A549 (cell line): ENCODE results near the gene CPE. TPM values are rescaled to one million over a fixed set of nuclear protein-coding genes. Genes with fewer than 3 reads are reported as not detected.
"Not testable (repeated sequence)": the region's sequence is repeated elsewhere in the genome, so short reads cannot be mapped to it uniquely, and the experiment has no call there.

Experiments
- ATAC-seq, 2 experiments: fragments of 200-7000 bp in 1 of 2; fragments of >200 bp in 1 of 2; cut with Nextera tagmentation in 1 of 2; cut with Tn5 transposase in 1 of 2; 3 replicates each; pipeline versions ENCODE4 v1.8.0 to v1.9.1; 2018 to 2020; ENCODE audit warnings: mild to moderate bottlenecking in 1 of 2, moderate library complexity in 1 of 2
- CTCF ChIA-PET: fragments of 300-600 bp; sonication (Branson Sonifier 250); formaldehyde crosslinking; extraction: SDS; loops from one replicate; lab custom pipeline; 2021; ENCODE audit warnings: antibody characterized with exemption, inconsistent platforms; lab: Yijun Ruan, JAX
- POLR2A ChIA-PET: fragments of 350-600 bp; formaldehyde crosslinking; extraction: SDS; loops from one replicate; lab custom pipeline; 2021; ENCODE audit warnings: antibody characterized with exemption, inconsistent platforms; lab: Yijun Ruan, JAX
- DNase-seq, 2 experiments: peaks; one replicate each; pipeline versions ENCODE4 v3.0.0 to v3.0.0-alpha.2; 2011 to 2016; ENCODE audit warnings: low read depth in 1 of 2, low spot score in 1 of 2
- FAIRE-seq: peaks from 2 replicates; lab custom pipeline; 2011; peaks lifted over from hg19 to GRCh38; lab: Jason Lieb, UNC
- H3K27ac ChIP-seq, 2 experiments: fragments of >200 bp; sonication (Bioruptor Twin); formaldehyde crosslinking; 3 replicates each; pipeline ENCODE4 v1.5.1; 2016 to 2017
- H3K4me1 ChIP-seq: fragments of >200 bp; sonication (Bioruptor Twin); formaldehyde crosslinking; 3 replicates; pipeline ENCODE4 v1.6.1; 2016
- H3K4me2 ChIP-seq: fragments of >200 bp; sonication (Bioruptor Twin); formaldehyde crosslinking; 3 replicates; pipeline ENCODE4 v1.6.1; 2016
- H3K4me3 ChIP-seq: fragments of >200 bp; sonication (Bioruptor Twin); formaldehyde crosslinking; 3 replicates; pipeline ENCODE4 v1.5.1; 2016
- H3K9me3 ChIP-seq: fragments of >200 bp; sonication (Bioruptor Twin); formaldehyde crosslinking; 3 replicates; pipeline ENCODE4 v1.6.1; 2016
- CEBPB ChIP-seq, 2 experiments: fragments of >200 bp in 1 of 2; sonication (Bioruptor Twin) in 1 of 2; formaldehyde crosslinking in 1 of 2; IDR thresholded peaks; 2 replicates each; pipeline ENCODE4 v1.6.1; 2012 to 2016
- CHD2 ChIP-seq: fragments of 150-350 bp; IDR thresholded peaks from 2 replicates; pipeline ENCODE4 v1.6.1; 2014; ENCODE audit warnings: low read length; ENCODE audit not compliant: partially characterized antibody
- EHMT2 ChIP-seq: fragments of 200-600 bp; sonication (generic); IDR thresholded peaks from 2 replicates; pipeline ENCODE4 v1.6.1; 2016; ENCODE audit warnings: antibody characterized with exemption, low read depth, mild to moderate bottlenecking, moderate library complexity
- EP300 ChIP-seq, 2 experiments: fragments of >200 bp; sonication (Bioruptor Twin); formaldehyde crosslinking; IDR thresholded peaks; 2 replicates in 1 of 2; 3 replicates in 1 of 2; pipeline ENCODE4 v1.6.1; 2016 to 2017
- FOSL2 ChIP-seq, 2 experiments: fragments of 450-650 bp in 1 of 2; fragments of >200 bp in 1 of 2; sonication (Bioruptor Twin) in 1 of 2; formaldehyde crosslinking; IDR thresholded peaks; 2 replicates each; pipeline versions ENCODE4 v1.5.0 to v1.6.1; 2016 to 2020; ENCODE audit warnings: mild to moderate bottlenecking in 1 of 2, moderate library complexity in 1 of 2
- JUNB ChIP-seq: fragments of >200 bp; sonication (Bioruptor Twin); formaldehyde crosslinking; IDR thresholded peaks from 2 replicates; pipeline ENCODE4 v1.6.1; 2016
- MAFK ChIP-seq: fragments of 450-650 bp; IDR thresholded peaks from 2 replicates; pipeline ENCODE4 v1.6.1; 2014; ENCODE audit not compliant: partially characterized antibody
- MYC ChIP-seq: IDR thresholded peaks from 2 replicates; pipeline ENCODE4 v1.6.1; 2012; ENCODE audit warnings: mild to moderate bottlenecking, inconsistent platforms, low read length, improper control_type of control experiment, borderline replicate concordance
- NFE2L2 ChIP-seq: fragments of 150-350 bp; conservative IDR thresholded peaks from 2 replicates; pipeline ENCODE4 v1.6.1; 2014; ENCODE audit warnings: low read length
- POLR2AphosphoS2 ChIP-seq: conservative IDR thresholded peaks from 2 replicates; pipeline ENCODE4 v1.6.1; 2012; ENCODE audit warnings: low read length, improper control_type of control experiment, inconsistent platforms
- RAD21 ChIP-seq, 2 experiments: fragments of >200 bp in 1 of 2; sonication (Bioruptor Twin) in 1 of 2; formaldehyde crosslinking in 1 of 2; IDR thresholded peaks in 1 of 2; conservative IDR thresholded peaks in 1 of 2; 2 replicates in 1 of 2; 3 replicates in 1 of 2; pipeline ENCODE4 v1.6.1; 2012 to 2018; ENCODE audit warnings: inconsistent platforms in 1 of 2
- RFX5 ChIP-seq: fragments of 450-650 bp; IDR thresholded peaks from 2 replicates; pipeline ENCODE4 v1.7.1; 2014; ENCODE audit warnings: antibody characterized with exemption, mild to moderate bottlenecking, moderate library complexity
- SMC3 ChIP-seq: fragments of >200 bp; sonication (Bioruptor Twin); formaldehyde crosslinking; IDR thresholded peaks from 3 replicates; pipeline ENCODE4 v1.6.1; 2018; ENCODE audit warnings: inconsistent platforms
- TFCP2L1 ChIP-seq: fragments of 250-450 bp; sonication (Bioruptor Pico); IDR thresholded peaks from 2 replicates; pipeline ENCODE4 v1.5.0; 2021; ENCODE audit warnings: mild to moderate bottlenecking
- ZFP36 ChIP-seq: fragments of 450-650 bp; IDR thresholded peaks from 2 replicates; pipeline ENCODE4 v1.6.1; 2014; ENCODE audit warnings: borderline replicate concordance; ENCODE audit not compliant: partially characterized antibody
- WGBS: methylation state at CpG from one replicate; pipeline ENCODE4 v1.1.6; 2017; ENCODE audit errors: missing lambda C conversion rate; 5-methylcytosine and 5-hydroxymethylcytosine counted together
- polyA plus RNA-seq, 4 experiments: library from polyadenylated mRNA; depleted of rRNA in 3 of 4; stranded (reverse); fragments of >200 nt; fragmentation: RNase III in 1 of 4; extraction: RNeasy Plus Mini Kit Qiagen cat#74134 plus additional on column Dnase treatment in 1 of 4; gene quantifications; 2 replicates in 3 of 4; 3 replicates in 1 of 4; pipeline ENCODE4 v1.2.3, GENCODE V29; 2011 to 2017
- TF ChIP-seq, protein P1 (sequence below): fragments of 250-450 bp; sonication (Bioruptor Pico); IDR thresholded peaks from 2 replicates; pipeline ENCODE4 v1.5.0; 2020; ENCODE audit warnings: low read depth, mild to moderate bottlenecking, moderate library complexity
- TF ChIP-seq, protein P2 (sequence below): fragments of >200 bp; sonication (Bioruptor Twin); formaldehyde crosslinking; IDR thresholded peaks from 3 replicates; pipeline ENCODE4 v1.5.1; 2016
- TF ChIP-seq, protein P3 (sequence below): fragments of 250-450 bp; sonication (Bioruptor Pico); IDR thresholded peaks from 2 replicates; pipeline ENCODE4 v1.5.0; 2021; ENCODE audit warnings: mild to moderate bottlenecking, moderate library complexity, borderline replicate concordance
- TF ChIP-seq, protein P4 (sequence below): fragments of >200 bp; sonication (Bioruptor Twin); formaldehyde crosslinking; IDR thresholded peaks from 2 replicates; pipeline ENCODE4 v1.6.1; 2016
- TF ChIP-seq, protein P5 (sequence below): IDR thresholded peaks from 2 replicates; pipeline ENCODE4 v1.6.1; 2012; ENCODE audit warnings: low read depth, borderline replicate concordance

Gene CPE
- polyA plus RNA-seq, 2 of the 4 experiments (the other 2 are of a cell fraction): 1.6 to 1.9 TPM

DNA sequence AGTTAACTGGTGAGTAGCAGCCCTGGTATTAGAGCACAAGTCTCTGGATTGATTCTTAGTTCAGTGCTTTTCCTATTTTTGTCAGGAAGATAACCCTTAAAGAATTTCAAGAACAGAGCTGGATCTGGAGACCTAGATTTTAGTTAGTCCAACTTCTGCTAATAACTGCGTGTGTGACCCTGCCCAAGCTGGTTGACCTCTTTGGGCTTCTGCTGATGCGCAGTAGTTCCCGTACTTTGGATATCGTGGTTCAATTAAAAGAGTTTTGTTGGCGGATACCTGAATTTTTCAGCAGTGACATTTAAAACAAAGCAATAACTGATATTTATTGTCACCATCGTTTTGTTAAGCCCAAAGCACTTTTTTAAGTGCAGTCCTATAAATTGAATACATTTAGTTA, 42.1 kb upstream of the CPE start:
- no peak overlapping the region for H3K4me2 ChIP-seq
- CTCF ChIA-PET: interaction anchor here (0.7 kb wide), 1 partner anchor 19 kb away, joined by 3 read pairs; no protein-coding TSS in a partner anchor
- TF ChIP-seq FOSL2 (IDR thresholded peaks at IDR 0.05) (no peak), FOSL2 (CRISPR knock-in tag; IDR thresholded peaks at IDR 0.05) (no peak), TFCP2L1 (CRISPR knock-in tag) (no peak)
- TF ChIP-seq, all 56 proteins: peak for 0
- FAIRE-seq: no peak
- Histone ChIP-seq H3K4me3 (no peak overlapping the region), H3K4me1 (no peaks in the 10 kb centered on the region), H3K9me3 (no peaks in the 10 kb centered on the region), H3K27ac (no peak overlapping the region)
- POLR2A ChIA-PET: no interaction called here
- no peak for DNase-seq
- WGBS: 90% methylated on average over 6 of the region's 6 CpGs
- no peak for ATAC-seq

DNA sequence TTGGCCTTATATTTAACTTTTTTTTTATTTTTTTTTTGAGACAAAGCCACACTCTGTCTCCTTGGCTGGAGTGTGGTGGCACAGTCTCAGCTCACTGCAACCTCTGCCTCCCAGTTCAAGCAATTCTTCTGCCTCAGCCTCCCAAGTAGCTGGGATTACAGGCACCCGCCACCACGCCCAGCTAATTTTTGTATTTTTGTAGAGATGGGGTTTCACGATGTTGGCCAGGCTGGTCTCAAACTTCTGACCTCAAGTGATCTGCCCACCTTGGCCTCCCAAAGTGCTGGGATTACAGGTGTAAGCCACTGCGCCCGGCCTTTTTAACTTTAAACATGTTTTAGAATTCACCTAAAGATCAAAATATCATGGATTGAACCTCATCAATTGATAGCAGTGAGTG, 36.5 kb upstream of the CPE start:
- H3K4me1 ChIP-seq, H3K4me3 ChIP-seq, H3K27ac ChIP-seq, FAIRE-seq, H3K4me2 ChIP-seq, ATAC-seq, DNase-seq, H3K9me3 ChIP-seq: not testable (repeated sequence)
- ChIA-PET CTCF (interaction anchor here (0.6 to 10.6 kb wide), 5 partner anchors 13 to 211 kb away, joined by 3 to 84 read pairs (median 3); no protein-coding TSS in a partner anchor), POLR2A (interaction anchor here (0.9 kb wide), 1 partner anchor 10 kb away, joined by 7 read pairs; no protein-coding TSS in a partner anchor)
- 100% methylated on average over 4 of the region's 5 CpGs for WGBS

DNA sequence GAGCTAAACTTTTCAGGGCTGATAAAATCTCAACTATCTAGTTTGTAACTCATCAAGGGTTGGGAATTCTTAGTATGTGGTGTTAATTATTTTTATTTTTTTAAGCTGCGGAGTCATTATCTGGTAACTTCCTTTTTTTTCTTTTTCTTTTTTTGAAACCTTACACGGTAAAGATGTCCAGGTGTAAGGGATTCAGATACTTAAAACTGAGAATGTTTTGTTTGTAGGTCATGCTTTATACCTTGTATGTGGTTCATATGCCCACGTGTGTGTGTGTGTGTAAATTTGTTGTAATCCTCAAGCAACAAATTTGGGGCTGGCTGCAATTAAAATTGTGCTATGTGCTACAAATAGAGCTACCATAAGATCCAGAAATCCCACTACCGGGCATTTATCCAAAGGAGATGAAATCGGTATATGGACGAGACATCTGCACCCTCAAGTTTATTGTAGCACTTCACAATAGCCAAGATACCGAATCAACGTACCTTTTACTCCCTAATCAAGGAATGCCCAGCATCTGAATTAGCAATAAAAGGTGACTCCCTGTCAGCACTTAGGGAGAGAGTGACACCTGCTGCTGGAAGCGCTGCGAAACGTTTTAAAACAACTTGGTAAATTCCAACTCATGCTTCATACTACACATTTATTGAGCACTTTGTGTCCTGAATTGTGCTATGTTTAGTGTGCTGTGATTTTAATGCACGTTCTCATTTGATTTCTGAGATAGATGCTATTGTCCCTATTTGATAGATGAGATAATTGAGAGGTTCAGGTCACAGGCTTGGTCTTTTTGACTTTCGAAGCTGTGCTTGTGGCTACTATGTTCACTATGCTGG, 35.2 kb upstream of the CPE start:
- FAIRE-seq (no peak), ATAC-seq (0 out of 6 replicates have a peak, but pooled peaks of 1 of the 2 experiments have one; percentile 38), DNase-seq (peak in 1 of 2 experiments; percentile 24)
- Histone ChIP-seq H3K27ac (no peak overlapping the region), H3K4me1 (no peaks in the 10 kb centered on the region), H3K9me3 (no peaks in the 10 kb centered on the region), H3K4me2 (no peak overlapping the region), H3K4me3 (no peak overlapping the region)
- 79% methylated on average over 13 of the region's 13 CpGs for WGBS
- CTCF ChIA-PET: interaction anchor here (0.8 to 10.6 kb wide), 8 partner anchors 9 to 231 kb away, joined by 3 to 84 read pairs (median 4); partner anchors contain the start of gene TMEM192
- TF ChIP-seq, protein P1, sequence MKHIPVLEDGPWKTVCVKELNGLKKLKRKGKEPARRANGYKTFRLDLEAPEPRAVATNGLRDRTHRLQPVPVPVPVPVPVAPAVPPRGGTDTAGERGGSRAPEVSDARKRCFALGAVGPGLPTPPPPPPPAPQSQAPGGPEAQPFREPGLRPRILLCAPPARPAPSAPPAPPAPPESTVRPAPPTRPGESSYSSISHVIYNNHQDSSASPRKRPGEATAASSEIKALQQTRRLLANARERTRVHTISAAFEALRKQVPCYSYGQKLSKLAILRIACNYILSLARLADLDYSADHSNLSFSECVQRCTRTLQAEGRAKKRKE (CRISPR knock-in tag): no peak
- TF ChIP-seq, protein P2, sequence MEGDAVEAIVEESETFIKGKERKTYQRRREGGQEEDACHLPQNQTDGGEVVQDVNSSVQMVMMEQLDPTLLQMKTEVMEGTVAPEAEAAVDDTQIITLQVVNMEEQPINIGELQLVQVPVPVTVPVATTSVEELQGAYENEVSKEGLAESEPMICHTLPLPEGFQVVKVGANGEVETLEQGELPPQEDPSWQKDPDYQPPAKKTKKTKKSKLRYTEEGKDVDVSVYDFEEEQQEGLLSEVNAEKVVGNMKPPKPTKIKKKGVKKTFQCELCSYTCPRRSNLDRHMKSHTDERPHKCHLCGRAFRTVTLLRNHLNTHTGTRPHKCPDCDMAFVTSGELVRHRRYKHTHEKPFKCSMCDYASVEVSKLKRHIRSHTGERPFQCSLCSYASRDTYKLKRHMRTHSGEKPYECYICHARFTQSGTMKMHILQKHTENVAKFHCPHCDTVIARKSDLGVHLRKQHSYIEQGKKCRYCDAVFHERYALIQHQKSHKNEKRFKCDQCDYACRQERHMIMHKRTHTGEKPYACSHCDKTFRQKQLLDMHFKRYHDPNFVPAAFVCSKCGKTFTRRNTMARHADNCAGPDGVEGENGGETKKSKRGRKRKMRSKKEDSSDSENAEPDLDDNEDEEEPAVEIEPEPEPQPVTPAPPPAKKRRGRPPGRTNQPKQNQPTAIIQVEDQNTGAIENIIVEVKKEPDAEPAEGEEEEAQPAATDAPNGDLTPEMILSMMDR: peak; percentile 39
- TF ChIP-seq RAD21 (conservative IDR thresholded peaks at IDR 0.05 in 1 of 2, IDR thresholded peaks at IDR 0.05 in 1 of 2): peak; percentile 53 to 55; a peak in 4 of 5 replicates
- peak; percentile 53 for TF ChIP-seq SMC3
- TF ChIP-seq CEBPB (IDR thresholded peaks at IDR 0.05): no peak
- POLR2A ChIA-PET: no interaction called here

DNA sequence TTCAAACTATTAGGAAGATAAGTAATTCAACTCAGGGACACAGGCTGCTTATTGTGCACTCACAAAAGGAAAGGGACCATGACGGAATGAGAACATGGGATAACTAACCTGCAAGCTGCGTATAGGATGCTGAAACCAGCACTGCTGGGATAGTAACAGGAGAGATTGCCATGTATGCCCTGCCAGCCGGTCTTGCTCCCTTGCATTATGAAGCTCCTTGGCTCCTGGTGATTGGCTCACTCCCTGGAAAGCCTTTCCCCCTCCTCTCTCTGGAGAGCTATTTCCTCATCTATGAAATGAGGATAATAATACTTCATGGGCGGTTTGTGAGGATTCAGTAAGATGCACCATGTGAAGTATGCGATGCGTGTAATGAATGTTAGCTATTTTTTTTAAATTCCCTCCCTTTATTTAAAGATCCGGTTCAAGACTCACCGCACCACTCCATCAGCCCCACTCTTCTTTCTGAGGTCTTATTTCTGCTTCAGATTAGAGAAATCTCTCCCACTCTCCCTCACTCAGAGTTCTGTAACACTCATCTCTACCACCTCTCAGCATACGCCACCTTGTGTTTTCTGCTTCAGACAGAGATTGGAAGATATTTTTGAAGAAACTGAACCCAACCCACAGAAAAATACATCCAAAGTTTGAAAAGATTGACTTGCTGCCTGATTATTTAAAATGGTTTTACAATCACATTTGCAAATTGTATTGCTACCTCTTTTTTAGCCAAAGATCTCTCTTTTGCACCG, 33.0 kb upstream of the CPE start:
- ChIA-PET CTCF (interaction anchor here (0.6 to 10.6 kb wide), 4 partner anchors 15 to 215 kb away, joined by 3 to 84 read pairs (median 3); no protein-coding TSS in a partner anchor), POLR2A (no interaction called here)
- Histone ChIP-seq H3K4me2 (no peak overlapping the region), H3K4me3 (no peak overlapping the region), H3K9me3 (no peaks in the 10 kb centered on the region), H3K4me1 (no peaks in the 10 kb centered on the region), H3K27ac (no peak overlapping the region)
- no peak for ATAC-seq
- no peak for DNase-seq
- no peak for FAIRE-seq
- WGBS: 76% methylated on average over 10 of the region's 10 CpGs
- no peak for TF ChIP-seq MYC
- no peak for TF ChIP-seq FOSL2 (IDR thresholded peaks at IDR 0.05)
- no peak for TF ChIP-seq FOSL2 (CRISPR knock-in tag; IDR thresholded peaks at IDR 0.05)
- TF ChIP-seq, protein P3, sequence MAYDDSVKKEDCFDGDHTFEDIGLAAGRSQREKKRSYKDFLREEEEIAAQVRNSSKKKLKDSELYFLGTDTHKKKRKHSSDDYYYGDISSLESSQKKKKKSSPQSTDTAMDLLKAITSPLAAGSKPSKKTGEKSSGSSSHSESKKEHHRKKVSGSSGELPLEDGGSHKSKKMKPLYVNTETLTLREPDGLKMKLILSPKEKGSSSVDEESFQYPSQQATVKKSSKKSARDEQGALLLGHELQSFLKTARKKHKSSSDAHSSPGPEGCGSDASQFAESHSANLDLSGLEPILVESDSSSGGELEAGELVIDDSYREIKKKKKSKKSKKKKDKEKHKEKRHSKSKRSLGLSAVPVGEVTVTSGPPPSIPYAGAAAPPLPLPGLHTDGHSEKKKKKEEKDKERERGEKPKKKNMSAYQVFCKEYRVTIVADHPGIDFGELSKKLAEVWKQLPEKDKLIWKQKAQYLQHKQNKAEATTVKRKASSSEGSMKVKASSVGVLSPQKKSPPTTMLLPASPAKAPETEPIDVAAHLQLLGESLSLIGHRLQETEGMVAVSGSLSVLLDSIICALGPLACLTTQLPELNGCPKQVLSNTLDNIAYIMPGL: no peak
- TF ChIP-seq POLR2AphosphoS2: no peak
- TF ChIP-seq, protein P4, sequence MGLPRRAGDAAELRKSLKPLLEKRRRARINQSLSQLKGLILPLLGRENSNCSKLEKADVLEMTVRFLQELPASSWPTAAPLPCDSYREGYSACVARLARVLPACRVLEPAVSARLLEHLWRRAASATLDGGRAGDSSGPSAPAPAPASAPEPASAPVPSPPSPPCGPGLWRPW: no peak
- TF ChIP-seq, protein P5, sequence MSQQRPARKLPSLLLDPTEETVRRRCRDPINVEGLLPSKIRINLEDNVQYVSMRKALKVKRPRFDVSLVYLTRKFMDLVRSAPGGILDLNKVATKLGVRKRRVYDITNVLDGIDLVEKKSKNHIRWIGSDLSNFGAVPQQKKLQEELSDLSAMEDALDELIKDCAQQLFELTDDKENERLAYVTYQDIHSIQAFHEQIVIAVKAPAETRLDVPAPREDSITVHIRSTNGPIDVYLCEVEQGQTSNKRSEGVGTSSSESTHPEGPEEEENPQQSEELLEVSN: no peak
- TF ChIP-seq RFX5: no peak
- TF ChIP-seq MAFK: no peak
- TF ChIP-seq CHD2: no peak
- no peak for TF ChIP-seq ZFP36
- no peak for TF ChIP-seq EHMT2
- no peak for TF ChIP-seq JUNB
- no peak for TF ChIP-seq CEBPB (IDR thresholded peaks at IDR 0.05)
- TF ChIP-seq NFE2L2: no peak
- no peak for TF ChIP-seq EP300 (IDR thresholded peaks at IDR 0.05)
